Astrocyte of the cerebellum (primary cell): Measurements from ENCODE around the gene CYP3A5.
"Not testable (repeated sequence)": the region's sequence is repeated elsewhere in the genome, so short reads cannot be mapped to it uniquely, and the experiment has no call there.

ENCODE experiments used
- DNase-seq: peaks from one replicate; pipeline ENCODE4 v3.0.0-alpha.2; 2011; ENCODE audit warnings: low read depth
- H3K4me3 ChIP-seq: 2 replicates; pipeline ENCODE4 v1.5.1; 2011; ENCODE audit warnings: mild to moderate bottlenecking, low read depth, low read length, moderate library complexity
- in situ Hi-C: cut with HindIII; loops from 2 replicates; pipeline ENCODE4 v1.10.0; 2017; ENCODE audit warnings: low sequenced_read_pairs
- TF ChIP-seq, protein P1 (sequence below): IDR thresholded peaks from 2 replicates; pipeline ENCODE4 v1.5.1; 2012; ENCODE audit warnings: low read length, low read depth, moderate library complexity, mild to moderate bottlenecking; ENCODE audit errors: missing control alignments

CYP3A5 gene

DNA sequence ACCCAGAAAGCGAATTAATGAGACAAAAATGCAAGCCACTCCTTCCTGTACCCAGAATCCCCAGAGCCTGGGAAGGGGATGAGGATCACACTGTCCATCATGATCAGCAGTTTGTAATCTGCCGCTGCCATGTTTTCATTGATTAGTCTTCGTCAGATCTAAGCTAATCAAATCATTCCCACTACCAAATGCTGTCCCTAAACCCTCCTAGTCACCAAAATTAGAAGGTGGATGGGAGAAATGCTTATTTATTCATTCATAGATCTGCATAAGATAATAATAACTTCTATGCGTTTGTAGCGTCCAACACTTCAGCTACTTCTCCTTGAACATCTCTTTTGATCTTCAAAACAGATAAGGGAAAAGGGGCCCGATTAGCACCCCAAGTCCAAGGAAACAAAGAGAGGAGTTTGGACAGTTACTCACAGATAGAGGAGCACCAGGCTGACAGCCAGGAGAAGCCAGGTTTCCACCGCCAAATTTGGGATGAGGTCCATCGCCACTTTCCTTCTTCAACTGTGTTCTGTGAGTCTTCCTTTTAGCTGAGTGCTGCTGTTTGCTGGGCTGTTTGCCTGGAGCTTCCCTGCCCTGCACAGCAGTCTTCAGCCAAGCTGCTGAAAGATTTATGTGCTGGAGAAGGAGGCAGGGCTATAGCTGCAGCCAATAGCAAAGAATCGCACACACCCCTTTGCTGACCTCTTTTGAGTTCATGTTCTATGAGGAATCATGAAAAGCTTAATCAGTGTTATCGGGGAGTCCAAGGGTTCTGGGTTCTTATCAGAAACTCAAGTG, at the start of gene CYP3A5:
TSS of gene CYP3A5 (minus strand) at position 597 of the 792 bp plus-strand sequence. CDS start at position 497, 100 bp downstream.
- no peak within 1 kb of the TSS for H3K4me3 ChIP-seq
- in situ Hi-C loops: no loop called here
- TF ChIP-seq, protein P1, sequence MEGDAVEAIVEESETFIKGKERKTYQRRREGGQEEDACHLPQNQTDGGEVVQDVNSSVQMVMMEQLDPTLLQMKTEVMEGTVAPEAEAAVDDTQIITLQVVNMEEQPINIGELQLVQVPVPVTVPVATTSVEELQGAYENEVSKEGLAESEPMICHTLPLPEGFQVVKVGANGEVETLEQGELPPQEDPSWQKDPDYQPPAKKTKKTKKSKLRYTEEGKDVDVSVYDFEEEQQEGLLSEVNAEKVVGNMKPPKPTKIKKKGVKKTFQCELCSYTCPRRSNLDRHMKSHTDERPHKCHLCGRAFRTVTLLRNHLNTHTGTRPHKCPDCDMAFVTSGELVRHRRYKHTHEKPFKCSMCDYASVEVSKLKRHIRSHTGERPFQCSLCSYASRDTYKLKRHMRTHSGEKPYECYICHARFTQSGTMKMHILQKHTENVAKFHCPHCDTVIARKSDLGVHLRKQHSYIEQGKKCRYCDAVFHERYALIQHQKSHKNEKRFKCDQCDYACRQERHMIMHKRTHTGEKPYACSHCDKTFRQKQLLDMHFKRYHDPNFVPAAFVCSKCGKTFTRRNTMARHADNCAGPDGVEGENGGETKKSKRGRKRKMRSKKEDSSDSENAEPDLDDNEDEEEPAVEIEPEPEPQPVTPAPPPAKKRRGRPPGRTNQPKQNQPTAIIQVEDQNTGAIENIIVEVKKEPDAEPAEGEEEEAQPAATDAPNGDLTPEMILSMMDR: no peak
- DNase-seq: no peak

DNA sequence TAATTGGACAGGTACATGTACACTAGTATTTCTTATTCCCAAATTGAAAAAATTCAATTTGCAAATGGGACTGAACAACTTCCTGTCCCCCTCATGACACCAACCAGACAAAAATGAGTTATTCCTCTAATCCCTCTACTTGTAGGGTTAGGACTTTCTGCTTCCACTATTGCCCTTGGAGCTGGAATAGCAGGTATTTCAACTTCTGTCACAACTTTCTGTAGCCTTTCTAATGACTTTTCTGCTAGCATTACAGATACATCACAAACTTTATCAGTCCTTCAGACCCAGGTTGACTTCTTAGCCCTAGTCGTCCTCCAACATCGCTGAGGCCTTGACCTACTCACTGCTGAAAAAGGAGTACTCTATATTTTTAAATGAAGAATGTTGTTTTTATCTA, 48.8 kb upstream of the CYP3A5 start:
- no peak overlapping the region for H3K4me3 ChIP-seq
- in situ Hi-C loops: no loop called here
- no peak for DNase-seq
- TF ChIP-seq, protein P1: no peak

DNA sequence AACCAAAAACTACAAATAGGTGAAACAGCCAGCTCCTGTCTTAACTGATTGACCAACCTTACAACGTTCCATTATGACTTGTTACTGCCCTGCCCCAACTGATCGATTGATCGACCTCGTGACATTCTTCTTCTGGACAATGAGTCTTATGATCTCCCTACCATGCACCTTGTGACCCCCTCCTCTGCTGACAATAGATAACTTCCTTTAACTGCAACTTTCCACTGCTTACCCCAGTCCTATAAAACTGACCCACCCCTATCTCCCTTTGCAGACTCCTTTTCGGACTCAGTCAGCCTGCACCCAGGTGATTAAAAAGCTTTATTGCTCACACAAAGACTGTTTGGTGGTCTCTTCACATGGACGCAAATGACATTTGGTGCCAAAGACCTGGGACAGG, 43.4 kb upstream of the CYP3A5 start:
- H3K4me3 ChIP-seq, in situ Hi-C loops, DNase-seq: not testable (repeated sequence)

DNA sequence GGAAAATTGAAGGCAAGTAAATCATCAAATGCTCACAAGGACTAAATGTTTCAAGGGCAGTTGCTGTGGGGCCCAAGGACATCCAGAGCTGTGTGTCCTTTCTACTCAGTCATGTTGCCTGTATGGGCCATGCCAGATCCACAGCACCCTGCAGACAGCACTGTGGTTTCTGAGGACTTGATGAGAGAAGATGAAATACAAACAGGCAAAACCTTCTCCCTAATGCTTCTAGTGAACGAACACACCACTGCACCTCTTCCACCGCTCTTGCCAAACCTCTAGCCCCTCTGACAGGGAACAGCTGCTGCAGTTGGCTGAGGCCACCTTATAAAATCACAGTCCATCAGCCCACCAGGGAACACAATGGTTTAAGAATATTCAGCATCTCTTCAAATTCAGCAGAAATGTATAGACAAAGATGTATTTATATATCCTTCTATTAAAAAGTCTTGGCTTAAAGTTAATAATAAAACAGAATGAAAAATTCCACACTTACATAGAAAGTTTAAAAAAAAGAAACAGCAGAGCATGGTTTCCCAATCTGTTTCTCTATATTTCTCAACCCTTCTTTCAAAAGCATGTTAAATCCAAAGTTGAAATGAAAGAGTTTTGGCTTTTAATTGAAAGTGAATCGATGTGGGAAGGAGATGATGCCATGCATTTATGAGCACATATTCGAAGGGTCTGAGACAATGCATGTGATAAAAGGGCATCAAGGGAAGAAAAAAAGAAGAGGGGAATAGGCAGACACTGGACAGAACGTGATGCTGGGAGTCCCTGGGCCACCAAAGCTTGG, 41.2 kb upstream of the CYP3A5 start:
- no peak overlapping the region for H3K4me3 ChIP-seq
- no peak for DNase-seq
- TF ChIP-seq, protein P1: no peak
- in situ Hi-C loops: no loop called here

DNA sequence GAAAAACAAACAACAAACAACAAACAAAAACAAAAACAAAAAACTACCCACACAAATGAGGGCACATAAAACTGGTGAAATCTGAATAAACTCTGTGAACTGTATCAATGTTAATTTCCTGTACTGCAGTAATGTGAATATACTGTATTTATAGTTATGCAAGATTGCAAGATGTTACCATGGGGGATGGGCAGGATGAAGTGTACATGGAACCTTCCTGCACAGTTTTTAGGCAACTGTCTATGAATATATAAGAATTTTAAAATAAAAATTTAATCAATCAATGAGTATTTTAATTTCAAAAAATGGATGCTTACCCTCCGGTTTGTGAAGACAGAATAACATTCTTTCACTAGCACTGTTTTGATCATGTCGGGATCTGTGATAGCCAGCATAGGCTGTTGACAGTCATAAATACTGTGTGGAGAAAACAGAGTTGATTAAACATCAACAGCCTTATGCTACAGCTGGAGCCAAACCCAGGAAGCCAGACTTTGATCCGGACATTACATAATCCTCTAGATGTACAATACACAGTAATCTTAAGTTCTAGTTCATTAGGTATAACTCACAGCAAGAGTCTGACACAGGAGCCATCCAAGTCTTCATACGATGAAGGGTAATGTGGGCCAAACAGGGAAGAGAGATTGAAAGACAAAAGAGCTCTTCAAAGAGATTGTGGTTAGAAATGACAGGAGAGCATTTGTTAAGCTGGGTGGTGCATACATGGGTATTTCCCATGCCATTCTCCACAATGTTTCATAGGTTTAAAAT, 40.4 kb upstream of the CYP3A5 start:
- TF ChIP-seq, protein P1: no peak
- in situ Hi-C loops: no loop called here
- no peak for DNase-seq

DNA sequence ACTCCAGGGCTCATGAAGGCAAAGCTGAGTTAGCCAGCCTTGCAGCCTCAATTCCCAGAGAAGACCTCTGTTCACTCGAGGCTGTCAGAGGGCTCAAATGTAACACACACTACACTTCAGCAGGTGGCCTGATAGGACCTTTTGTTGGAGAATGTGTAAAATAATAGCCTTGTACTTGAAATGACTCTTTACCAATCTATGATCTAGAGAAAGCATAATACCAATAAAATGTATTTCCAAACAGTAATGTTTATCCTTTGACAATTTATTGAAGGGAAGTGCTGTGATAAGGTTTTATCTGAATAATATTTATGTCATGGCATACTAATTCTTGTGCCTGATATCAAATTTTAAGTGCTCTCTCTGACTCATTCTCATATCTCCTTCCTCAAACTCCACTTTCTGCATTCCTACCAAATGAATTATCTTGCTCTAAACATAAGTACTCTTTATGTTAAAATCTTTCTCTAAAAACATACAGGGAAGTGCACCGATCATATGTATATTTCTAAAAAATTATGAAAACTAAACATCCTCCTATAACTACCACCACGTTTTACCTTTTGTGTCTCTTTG, 34.3 kb upstream of the CYP3A5 start:
- H3K4me3 ChIP-seq: no peak overlapping the region
- DNase-seq: no peak
- in situ Hi-C loops: no loop called here
- TF ChIP-seq, protein P1: no peak

More for the DNA sequence above, 40.4 kb upstream of the CYP3A5 start:
- H3K4me3 ChIP-seq: no peak overlapping the region
